WI38 (cell line): ENCODE measurements around the gene PRKX.
"Not testable (repeated sequence)": the region's sequence is repeated elsewhere in the genome, so short reads cannot be mapped to it uniquely, and the experiment has no call there.

Source experiments
- H3K4me3 ChIP-seq: 2 replicates; pipeline ENCODE4 v1.5.1; 2011; ENCODE audit warnings: low read depth, mild to moderate bottlenecking, control low read depth, low read length
- TF ChIP-seq, protein P1 (sequence below): IDR thresholded peaks from 2 replicates; pipeline ENCODE4 v1.5.1; 2012; ENCODE audit warnings: low read depth, mild to moderate bottlenecking, control low read depth, low read length

Gene PRKX

DNA sequence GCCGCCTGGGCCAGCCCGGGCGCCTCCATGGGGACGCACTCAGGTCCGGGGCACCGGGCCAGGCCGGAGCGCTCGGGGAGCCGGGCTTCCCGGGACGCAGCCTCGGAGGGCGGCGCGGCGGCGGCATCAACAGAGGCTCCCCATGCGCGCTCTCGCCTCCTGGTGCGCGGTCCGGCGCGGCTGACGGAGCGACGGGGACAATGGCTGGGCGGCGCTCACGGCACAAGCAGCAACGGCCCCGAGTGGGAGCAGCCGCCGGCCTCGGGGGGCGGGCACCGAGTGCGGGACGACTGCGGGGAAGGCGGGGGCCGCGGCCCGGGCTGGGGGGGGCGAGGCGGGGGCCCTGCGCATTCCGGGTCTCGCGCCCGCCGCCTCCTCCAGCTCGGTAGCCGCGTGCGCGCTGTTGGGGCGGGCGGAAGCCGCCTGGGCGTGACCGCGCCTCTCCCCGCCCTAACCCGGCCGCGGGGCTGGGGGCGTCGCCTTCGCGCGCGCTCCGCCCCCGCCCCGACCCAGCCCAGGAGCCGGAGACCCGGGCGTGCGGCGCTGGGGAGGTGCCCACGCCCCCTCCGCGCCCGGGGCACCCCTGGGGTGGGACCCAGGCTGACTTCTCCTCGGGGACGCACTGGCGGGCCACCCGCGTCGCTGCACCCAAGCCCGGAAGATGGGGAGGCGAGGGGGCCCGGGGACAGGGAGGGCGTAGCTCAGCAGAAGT is at the start of gene PRKX:
Gene PRKX (minus strand): TSS at position 425 of the 712 bp plus-strand sequence. CDS start 396 bp downstream, at position 29.
- TF ChIP-seq, protein P1, sequence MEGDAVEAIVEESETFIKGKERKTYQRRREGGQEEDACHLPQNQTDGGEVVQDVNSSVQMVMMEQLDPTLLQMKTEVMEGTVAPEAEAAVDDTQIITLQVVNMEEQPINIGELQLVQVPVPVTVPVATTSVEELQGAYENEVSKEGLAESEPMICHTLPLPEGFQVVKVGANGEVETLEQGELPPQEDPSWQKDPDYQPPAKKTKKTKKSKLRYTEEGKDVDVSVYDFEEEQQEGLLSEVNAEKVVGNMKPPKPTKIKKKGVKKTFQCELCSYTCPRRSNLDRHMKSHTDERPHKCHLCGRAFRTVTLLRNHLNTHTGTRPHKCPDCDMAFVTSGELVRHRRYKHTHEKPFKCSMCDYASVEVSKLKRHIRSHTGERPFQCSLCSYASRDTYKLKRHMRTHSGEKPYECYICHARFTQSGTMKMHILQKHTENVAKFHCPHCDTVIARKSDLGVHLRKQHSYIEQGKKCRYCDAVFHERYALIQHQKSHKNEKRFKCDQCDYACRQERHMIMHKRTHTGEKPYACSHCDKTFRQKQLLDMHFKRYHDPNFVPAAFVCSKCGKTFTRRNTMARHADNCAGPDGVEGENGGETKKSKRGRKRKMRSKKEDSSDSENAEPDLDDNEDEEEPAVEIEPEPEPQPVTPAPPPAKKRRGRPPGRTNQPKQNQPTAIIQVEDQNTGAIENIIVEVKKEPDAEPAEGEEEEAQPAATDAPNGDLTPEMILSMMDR = no peak
- peak within 1 kb of the TSS; percentile 67 for H3K4me3 ChIP-seq

DNA sequence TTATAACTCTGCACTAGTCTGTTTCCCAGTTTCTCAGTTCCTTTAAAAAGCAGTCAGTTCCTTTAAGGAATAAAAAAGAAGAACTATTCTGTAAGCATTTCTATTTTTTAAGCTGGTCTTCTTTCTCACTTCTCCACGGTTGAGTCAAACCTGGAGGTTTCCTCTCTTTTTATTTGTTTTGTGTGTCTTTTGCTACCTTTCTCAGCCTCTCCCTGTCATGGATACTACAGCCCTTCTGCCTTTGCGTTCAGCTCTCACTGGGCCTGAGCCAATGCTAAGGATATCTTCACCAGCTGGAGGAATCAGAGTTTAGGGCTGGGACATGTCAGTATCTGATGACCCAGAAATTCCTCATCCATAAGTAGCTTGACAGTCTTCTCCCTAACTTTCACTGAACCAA is 49.7 kb upstream of the PRKX start:
- TF ChIP-seq, protein P1 = no peak
- H3K4me3 ChIP-seq = no peak overlapping the region

DNA sequence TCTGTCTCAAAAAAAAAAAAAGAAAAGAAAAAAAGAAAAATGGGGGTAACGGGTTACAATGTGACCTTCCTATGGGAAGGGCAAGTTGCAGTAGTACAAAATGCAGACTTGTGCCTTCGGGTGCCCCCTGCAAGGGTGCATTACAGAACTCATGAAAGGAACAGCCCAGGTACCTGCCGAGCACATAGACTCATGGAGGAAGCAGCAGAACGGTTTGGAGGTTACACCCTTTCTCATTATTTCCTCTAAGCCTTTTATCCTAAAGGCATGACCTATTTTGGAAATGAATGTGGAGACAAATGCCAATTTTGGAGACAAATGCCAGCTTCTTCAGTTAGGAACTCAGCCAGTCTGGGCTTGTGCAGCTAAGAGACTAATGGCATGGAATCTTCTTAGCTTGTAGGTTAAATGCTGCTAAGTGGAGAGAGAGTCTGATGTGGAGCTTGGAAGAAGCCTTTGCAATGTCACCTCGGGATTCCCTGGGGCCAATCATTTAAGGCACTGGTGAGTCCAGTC is 44.1 kb upstream of the PRKX start:
- H3K4me3 ChIP-seq = no peak overlapping the region
- TF ChIP-seq, protein P1 = no peak

DNA sequence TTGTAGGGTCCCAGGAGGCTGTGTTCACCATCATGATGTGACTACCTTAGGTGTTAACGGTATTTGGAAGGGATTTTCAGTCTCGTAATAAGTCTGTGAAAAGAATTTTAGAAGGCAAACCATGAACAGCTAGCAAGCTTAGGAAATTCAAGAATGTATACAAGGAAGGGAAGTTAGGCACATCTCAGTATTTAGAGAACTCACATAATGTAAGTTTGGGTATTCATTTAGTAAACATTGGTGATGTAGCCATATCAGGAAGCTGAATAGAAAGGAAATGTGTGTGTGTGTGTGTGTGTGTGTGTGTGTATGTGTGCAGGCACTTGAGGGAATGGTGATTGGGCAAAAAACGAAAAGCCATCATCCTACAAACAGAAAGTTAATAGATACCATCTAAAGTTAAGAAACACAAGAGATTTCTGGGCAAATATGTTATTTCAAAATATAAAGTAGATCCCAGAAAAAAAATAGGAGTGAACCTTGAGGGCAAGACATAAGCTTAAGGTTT is 34.7 kb upstream of the PRKX start:
- no peak overlapping the region for H3K4me3 ChIP-seq
- TF ChIP-seq, protein P1 = no peak

DNA sequence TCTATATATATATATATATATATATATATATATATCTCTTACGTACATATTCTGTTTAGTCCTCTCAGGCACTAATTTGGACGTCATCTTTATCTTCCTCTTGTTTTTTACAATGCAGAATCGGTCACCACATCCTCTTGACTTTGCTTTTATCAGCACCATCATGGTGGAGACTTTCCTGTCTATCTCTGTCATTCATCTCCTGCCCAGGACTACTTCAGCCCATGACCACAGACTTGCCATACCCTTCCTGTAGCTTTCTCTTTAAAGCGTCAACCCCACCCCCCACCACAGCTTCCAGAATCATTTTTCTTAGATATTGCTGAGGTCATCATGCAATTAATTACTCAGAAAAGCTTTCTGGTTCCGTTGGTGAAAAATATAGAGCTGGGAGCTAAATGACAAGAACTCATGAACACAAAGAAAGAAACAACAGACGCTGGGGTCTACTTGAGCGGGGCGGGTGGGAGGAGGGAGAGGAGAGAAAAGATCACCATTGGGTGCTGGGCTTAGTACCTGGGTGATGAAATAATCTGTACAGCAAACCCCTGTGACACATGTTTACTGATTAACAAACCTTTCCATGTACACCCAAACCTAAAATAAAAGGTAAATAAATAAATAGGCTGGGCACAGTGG is 30.5 kb upstream of the PRKX start:
- no peak overlapping the region for H3K4me3 ChIP-seq
- TF ChIP-seq, protein P1 = no peak

DNA sequence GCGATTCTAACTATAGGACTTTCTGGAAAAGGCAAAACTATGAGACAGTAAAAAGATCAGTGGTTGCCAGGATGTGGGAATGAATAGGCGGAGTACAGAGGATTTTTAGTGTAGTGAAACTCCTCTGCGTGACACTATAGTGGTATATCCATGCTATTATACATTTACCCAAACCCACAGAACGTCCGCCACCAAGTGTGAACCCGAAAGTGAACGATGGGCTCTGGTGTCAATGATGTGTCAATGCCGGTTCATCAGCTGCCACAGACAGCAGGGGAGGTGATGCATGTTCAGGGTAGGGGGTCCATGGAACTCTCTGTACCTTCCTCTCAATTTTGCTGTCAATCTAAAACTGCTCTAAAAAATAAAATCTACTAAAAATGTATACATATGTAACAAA is 27.5 kb upstream of the PRKX start:
- H3K4me3 ChIP-seq = not testable (repeated sequence)

DNA sequence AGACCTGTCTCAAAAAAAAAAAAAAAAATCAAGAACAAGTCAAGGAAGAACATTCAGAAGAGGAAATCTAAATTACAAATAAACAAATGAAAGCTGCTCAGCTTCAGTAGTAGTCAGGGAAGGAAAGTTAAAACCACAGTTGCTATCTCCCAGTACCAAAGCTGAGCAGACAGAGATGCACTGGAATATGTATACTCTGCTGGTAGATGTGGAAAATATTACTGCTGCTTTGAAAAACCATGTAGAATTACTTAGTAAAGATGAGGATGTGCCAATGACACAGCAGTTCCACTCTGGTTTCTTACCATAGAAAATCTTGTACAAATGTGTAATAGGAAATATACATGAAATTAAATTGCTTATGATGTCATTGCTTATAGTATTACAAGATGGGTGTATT is 25.1 kb upstream of the PRKX start:
- TF ChIP-seq, protein P1 = no peak

DNA sequence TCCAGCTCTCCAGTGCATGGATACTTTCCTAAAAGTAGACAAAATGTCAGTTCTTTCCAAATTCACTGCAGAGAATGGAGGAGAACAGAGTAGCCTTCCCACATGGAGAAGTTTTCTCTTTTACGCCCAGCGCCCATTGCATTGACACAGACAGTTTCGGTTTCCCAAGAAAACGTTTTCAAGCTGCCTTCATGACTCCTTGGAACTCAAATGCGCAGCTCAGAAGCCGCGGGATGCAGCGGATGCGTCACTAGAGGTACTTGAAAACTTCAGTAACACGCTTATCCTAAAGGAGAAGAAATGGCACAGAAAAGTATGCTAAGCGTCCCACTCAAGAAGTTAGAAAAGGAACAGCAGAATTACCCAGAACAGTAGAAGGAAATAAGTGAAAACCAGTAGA is 23.1 kb upstream of the PRKX start:
- H3K4me3 ChIP-seq = not testable (repeated sequence)

More for the DNA sequence above, 25.1 kb upstream of the PRKX start:
- H3K4me3 ChIP-seq = no peak overlapping the region

DNA sequence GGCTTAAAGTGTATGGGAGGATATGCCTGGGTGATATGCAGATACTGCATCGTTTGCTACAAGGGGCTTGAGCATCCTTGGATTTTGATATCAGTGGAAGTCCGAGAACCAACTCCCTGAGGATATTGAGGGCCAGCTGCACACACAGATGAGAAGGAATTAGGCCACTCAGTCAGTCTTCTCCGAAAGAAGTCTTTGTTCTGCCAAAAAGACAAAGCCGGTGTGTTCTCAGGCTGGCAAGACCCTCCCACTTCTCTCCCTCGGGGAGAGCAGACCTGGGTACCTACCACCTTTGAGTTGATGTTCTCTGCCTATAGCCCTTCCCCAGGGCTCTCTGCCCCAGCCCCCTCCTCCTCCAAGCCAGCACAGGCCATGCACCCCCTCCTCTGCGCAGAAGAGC is 22.4 kb upstream of the PRKX start:
- not testable (repeated sequence) for H3K4me3 ChIP-seq

DNA sequence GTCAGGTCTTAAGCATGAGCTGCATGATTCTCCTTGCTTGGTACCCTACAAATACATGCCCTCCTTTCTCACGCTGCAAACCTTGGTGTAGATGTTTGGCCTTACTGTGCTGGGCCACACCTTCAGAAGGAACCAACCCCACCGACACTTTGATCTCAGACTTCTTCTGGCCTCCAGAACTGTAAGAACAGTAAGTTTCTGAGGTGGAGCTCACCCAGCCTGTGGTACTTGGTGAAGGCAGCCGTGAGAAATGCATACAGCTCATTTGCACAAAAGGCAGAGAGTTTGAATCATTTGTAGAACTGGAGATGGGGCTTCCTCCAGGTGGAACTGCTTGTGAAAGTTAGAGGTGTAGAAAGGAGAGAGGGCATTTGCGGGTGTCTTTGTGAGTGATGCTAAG is 21.0 kb upstream of the PRKX start:
- H3K4me3 ChIP-seq = not testable (repeated sequence)
